ENCODE measurements around the gene CNTNAP2.

The CNTNAP2 gene

GRCh38 chr7:146956853-146957252 is 840.3 kb downstream of the CNTNAP2 start:
- Histone ChIP-seq H3K4me1 (ENCODE audit: control insufficient read depth in 2 of 2, insufficient read depth in 2 of 2, low read length in 2 of 2) (no peaks in the 10 kb centered on the region), H3K27ac (ENCODE audit: low read depth in 2 of 2, low read length in 2 of 2) (no peak overlapping the region), H3K36me3 (ENCODE audit: control insufficient read depth in 2 of 2, insufficient read depth in 2 of 2, low read length in 2 of 2) (no peaks in the 10 kb centered on the region), H3K27me3 (ENCODE audit: control insufficient read depth in 2 of 2, insufficient read depth in 2 of 2, low read length in 2 of 2) (no peaks in the 10 kb centered on the region), H3K9me3 (ENCODE audit: control insufficient read depth in 2 of 2, low read length in 2 of 2) (no peaks in the 10 kb centered on the region), H3K4me3 (ENCODE audit: low read length in 2 of 2) (no peak overlapping the region), H3K9ac (ENCODE audit: low read depth in 1 of 2, low read length in 2 of 2) (no peak overlapping the region)

GRCh38 chr7:146960773-146961391 is 844.3 kb downstream of the CNTNAP2 start:
- H3K9ac ChIP-seq (ENCODE audit: low read depth in 1 of 2, low read length in 2 of 2) = no peak overlapping the region
- no peak overlapping the region for H3K4me3 ChIP-seq (ENCODE audit: low read length in 2 of 2)
- no peak overlapping the region for H3K27ac ChIP-seq (ENCODE audit: low read depth in 2 of 2, low read length in 2 of 2)
- H3K4me1 ChIP-seq (ENCODE audit: control insufficient read depth in 2 of 2, insufficient read depth in 2 of 2, low read length in 2 of 2) = no peaks in the 10 kb centered on the region
- H3K36me3 ChIP-seq (ENCODE audit: control insufficient read depth in 2 of 2, insufficient read depth in 2 of 2, low read length in 2 of 2) = no peaks in the 10 kb centered on the region
- H3K27me3 ChIP-seq (ENCODE audit: control insufficient read depth in 2 of 2, insufficient read depth in 2 of 2, low read length in 2 of 2) = no peaks in the 10 kb centered on the region
- H3K9me3 ChIP-seq (ENCODE audit: control insufficient read depth in 2 of 2, low read length in 2 of 2) = no peaks in the 10 kb centered on the region

DNA sequence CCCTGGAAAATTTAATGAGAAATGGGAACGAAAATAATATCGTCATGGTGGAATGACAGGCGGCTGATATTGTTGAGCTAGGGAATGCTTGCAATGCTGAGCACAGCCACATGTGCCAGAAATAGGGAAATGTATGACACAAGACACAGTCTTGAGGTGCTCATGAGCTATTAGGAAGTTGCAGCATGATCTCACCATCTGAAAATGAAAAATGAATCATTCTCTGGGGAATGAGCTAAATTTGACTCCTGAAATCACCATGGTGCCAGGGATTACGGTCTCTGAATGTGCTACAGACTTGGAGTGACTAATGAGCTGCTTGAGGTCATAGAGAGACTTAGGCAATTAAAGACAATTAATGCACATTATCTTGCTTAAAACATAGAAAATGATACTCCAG is 845.0 kb downstream of the CNTNAP2 start:
- Histone ChIP-seq H3K4me1 (ENCODE audit: control insufficient read depth in 2 of 2, insufficient read depth in 2 of 2, low read length in 2 of 2) (no peaks in the 10 kb centered on the region), H3K9ac (ENCODE audit: low read depth in 1 of 2, low read length in 2 of 2) (no peak overlapping the region), H3K4me3 (ENCODE audit: low read length in 2 of 2) (no peak overlapping the region), H3K27me3 (ENCODE audit: control insufficient read depth in 2 of 2, insufficient read depth in 2 of 2, low read length in 2 of 2) (no peaks in the 10 kb centered on the region), H3K9me3 (ENCODE audit: control insufficient read depth in 2 of 2, low read length in 2 of 2) (no peaks in the 10 kb centered on the region), H3K27ac (ENCODE audit: low read depth in 2 of 2, low read length in 2 of 2) (no peak overlapping the region), H3K36me3 (ENCODE audit: control insufficient read depth in 2 of 2, insufficient read depth in 2 of 2, low read length in 2 of 2) (no peaks in the 10 kb centered on the region)

DNA sequence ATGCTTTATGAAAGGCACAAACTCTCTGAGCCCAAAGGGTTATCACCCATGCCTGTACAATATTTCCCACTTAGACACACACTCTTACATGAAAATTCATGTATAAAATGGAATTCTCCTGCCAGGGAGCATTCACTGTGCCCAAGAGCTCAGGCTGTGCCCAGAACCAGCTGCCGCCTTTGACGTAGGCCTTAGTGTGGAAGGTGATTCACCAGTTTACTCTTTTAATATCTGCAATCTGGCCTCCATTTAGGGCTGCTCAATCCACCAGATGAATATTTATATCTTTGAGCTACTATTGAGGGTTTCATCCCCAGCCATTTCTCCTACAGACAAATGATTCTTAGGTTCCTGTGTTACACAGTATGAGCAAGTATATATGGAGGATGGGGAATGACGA is 849.7 kb downstream of the CNTNAP2 start:
- Histone ChIP-seq H3K27me3 (ENCODE audit: control insufficient read depth in 2 of 2, insufficient read depth in 2 of 2, low read length in 2 of 2) (no peaks in the 10 kb centered on the region), H3K36me3 (ENCODE audit: control insufficient read depth in 2 of 2, insufficient read depth in 2 of 2, low read length in 2 of 2) (no peaks in the 10 kb centered on the region), H3K4me3 (ENCODE audit: low read length in 2 of 2) (no peak overlapping the region), H3K9me3 (ENCODE audit: control insufficient read depth in 2 of 2, low read length in 2 of 2) (no peaks in the 10 kb centered on the region), H3K9ac (ENCODE audit: low read depth in 1 of 2, low read length in 2 of 2) (no peak overlapping the region), H3K4me1 (ENCODE audit: control insufficient read depth in 2 of 2, insufficient read depth in 2 of 2, low read length in 2 of 2) (no peaks in the 10 kb centered on the region), H3K27ac (ENCODE audit: low read depth in 2 of 2, low read length in 2 of 2) (no peak overlapping the region)

- no peaks in the 10 kb centered on the region for H3K4me1 ChIP-seq (ENCODE audit: control insufficient read depth in 2 of 2, insufficient read depth in 2 of 2, low read length in 2 of 2)
- H3K9ac ChIP-seq (ENCODE audit: low read depth in 1 of 2, low read length in 2 of 2) = no peak overlapping the region
- no peaks in the 10 kb centered on the region for H3K36me3 ChIP-seq (ENCODE audit: control insufficient read depth in 2 of 2, insufficient read depth in 2 of 2, low read length in 2 of 2)
- H3K27me3 ChIP-seq (ENCODE audit: control insufficient read depth in 2 of 2, insufficient read depth in 2 of 2, low read length in 2 of 2) = no peaks in the 10 kb centered on the region
- peaks cover 3 to 6% of the 10 kb centered on the region in 2 donors for H3K9me3 ChIP-seq (ENCODE audit: control insufficient read depth in 2 of 2, low read length in 2 of 2)
- H3K4me3 ChIP-seq (ENCODE audit: low read length in 2 of 2) = no peak overlapping the region
- no peak overlapping the region for H3K27ac ChIP-seq (ENCODE audit: low read depth in 2 of 2, low read length in 2 of 2)
Observed at GRCh38 chr7:146982482-146982881, 865.9 kb downstream of the CNTNAP2 start.

- Histone ChIP-seq H3K4me1 (ENCODE audit: control insufficient read depth in 2 of 2, insufficient read depth in 2 of 2, low read length in 2 of 2) (no peaks in the 10 kb centered on the region), H3K9ac (ENCODE audit: low read depth in 1 of 2, low read length in 2 of 2) (no peak overlapping the region), H3K4me3 (ENCODE audit: low read length in 2 of 2) (no peak overlapping the region), H3K27ac (ENCODE audit: low read depth in 2 of 2, low read length in 2 of 2) (no peak overlapping the region), H3K36me3 (ENCODE audit: control insufficient read depth in 2 of 2, insufficient read depth in 2 of 2, low read length in 2 of 2) (no peaks in the 10 kb centered on the region), H3K27me3 (ENCODE audit: control insufficient read depth in 2 of 2, insufficient read depth in 2 of 2, low read length in 2 of 2) (no peaks in the 10 kb centered on the region), H3K9me3 (ENCODE audit: control insufficient read depth in 2 of 2, low read length in 2 of 2) (no peaks in the 10 kb centered on the region)
Observed at GRCh38 chr7:146991596-146991995, 875.0 kb downstream of the CNTNAP2 start.

- Histone ChIP-seq H3K9ac (ENCODE audit: low read depth in 1 of 2, low read length in 2 of 2) (no peak overlapping the region), H3K36me3 (ENCODE audit: control insufficient read depth in 2 of 2, insufficient read depth in 2 of 2, low read length in 2 of 2) (no peaks in the 10 kb centered on the region), H3K4me3 (ENCODE audit: low read length in 2 of 2) (no peak overlapping the region), H3K9me3 (ENCODE audit: control insufficient read depth in 2 of 2, low read length in 2 of 2) (no peaks in the 10 kb centered on the region), H3K4me1 (ENCODE audit: control insufficient read depth in 2 of 2, insufficient read depth in 2 of 2, low read length in 2 of 2) (no peaks in the 10 kb centered on the region), H3K27ac (ENCODE audit: low read depth in 2 of 2, low read length in 2 of 2) (no peak overlapping the region), H3K27me3 (ENCODE audit: control insufficient read depth in 2 of 2, insufficient read depth in 2 of 2, low read length in 2 of 2) (no peaks in the 10 kb centered on the region)
Observed at GRCh38 chr7:146993764-146994163, 877.2 kb downstream of the CNTNAP2 start.

- Histone ChIP-seq H3K4me1 (ENCODE audit: control insufficient read depth in 2 of 2, insufficient read depth in 2 of 2, low read length in 2 of 2) (no peaks in the 10 kb centered on the region), H3K9ac (ENCODE audit: low read depth in 1 of 2, low read length in 2 of 2) (no peak overlapping the region), H3K27me3 (ENCODE audit: control insufficient read depth in 2 of 2, insufficient read depth in 2 of 2, low read length in 2 of 2) (no peaks in the 10 kb centered on the region), H3K27ac (ENCODE audit: low read depth in 2 of 2, low read length in 2 of 2) (no peak overlapping the region), H3K9me3 (ENCODE audit: control insufficient read depth in 2 of 2, low read length in 2 of 2) (peaks cover 0 to 2% of the 10 kb centered on the region in 2 donors), H3K36me3 (ENCODE audit: control insufficient read depth in 2 of 2, insufficient read depth in 2 of 2, low read length in 2 of 2) (no peaks in the 10 kb centered on the region), H3K4me3 (ENCODE audit: low read length in 2 of 2) (no peak overlapping the region)
Observed at GRCh38 chr7:147008530-147008929, 891.9 kb downstream of the CNTNAP2 start.

- no peaks in the 10 kb centered on the region for H3K36me3 ChIP-seq (ENCODE audit: control insufficient read depth in 2 of 2, insufficient read depth in 2 of 2, low read length in 2 of 2)
- H3K27ac ChIP-seq (ENCODE audit: low read depth in 2 of 2, low read length in 2 of 2) = no peak overlapping the region
- H3K27me3 ChIP-seq (ENCODE audit: control insufficient read depth in 2 of 2, insufficient read depth in 2 of 2, low read length in 2 of 2) = no peaks in the 10 kb centered on the region
- no peak overlapping the region for H3K9ac ChIP-seq (ENCODE audit: low read depth in 1 of 2, low read length in 2 of 2)
- H3K4me3 ChIP-seq (ENCODE audit: low read length in 2 of 2) = no peak overlapping the region
- peaks cover 0 to 2% of the 10 kb centered on the region in 2 donors for H3K9me3 ChIP-seq (ENCODE audit: control insufficient read depth in 2 of 2, low read length in 2 of 2)
- no peaks in the 10 kb centered on the region for H3K4me1 ChIP-seq (ENCODE audit: control insufficient read depth in 2 of 2, insufficient read depth in 2 of 2, low read length in 2 of 2)
Observed at GRCh38 chr7:147012666-147013065, 896.1 kb downstream of the CNTNAP2 start.

DNA sequence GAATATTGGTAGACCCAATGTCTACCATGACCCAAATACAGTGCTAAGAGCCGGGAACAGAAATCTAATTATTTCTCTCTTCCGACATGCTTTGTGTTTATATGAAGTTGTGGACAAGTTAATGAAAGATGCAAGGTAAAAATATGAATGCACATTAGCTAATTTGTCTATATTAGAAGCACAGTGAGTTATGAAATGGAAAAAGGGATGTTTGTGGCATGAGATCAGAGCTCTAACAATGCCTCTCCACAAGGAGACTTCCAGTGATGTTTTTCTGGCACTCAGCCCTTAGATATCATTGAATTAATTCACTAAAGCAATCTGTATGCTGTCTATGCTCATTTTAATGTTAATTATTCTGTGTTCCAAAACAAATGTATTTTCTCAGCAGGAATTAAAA is 897.2 kb downstream of the CNTNAP2 start:
- no peaks in the 10 kb centered on the region for H3K4me1 ChIP-seq (ENCODE audit: control insufficient read depth in 2 of 2, insufficient read depth in 2 of 2, low read length in 2 of 2)
- no peak overlapping the region for H3K9ac ChIP-seq (ENCODE audit: low read depth in 1 of 2, low read length in 2 of 2)
- no peaks in the 10 kb centered on the region for H3K36me3 ChIP-seq (ENCODE audit: control insufficient read depth in 2 of 2, insufficient read depth in 2 of 2, low read length in 2 of 2)
- no peaks in the 10 kb centered on the region for H3K27me3 ChIP-seq (ENCODE audit: control insufficient read depth in 2 of 2, insufficient read depth in 2 of 2, low read length in 2 of 2)
- no peak overlapping the region for H3K27ac ChIP-seq (ENCODE audit: low read depth in 2 of 2, low read length in 2 of 2)
- H3K4me3 ChIP-seq (ENCODE audit: low read length in 2 of 2) = no peak overlapping the region
- peaks cover 0 to 2% of the 10 kb centered on the region in 2 donors for H3K9me3 ChIP-seq (ENCODE audit: control insufficient read depth in 2 of 2, low read length in 2 of 2)
